GM18520 (cell line): Measurements from ENCODE around the gene RCAN2.

Source experiments
- ATAC-seq: cut with Tn5 transposase; IDR thresholded peaks from one replicate; pipeline ENCODE4 v1.9.1; 2021; ENCODE audit not compliant: unreplicated experiment

Gene RCAN2

DNA sequence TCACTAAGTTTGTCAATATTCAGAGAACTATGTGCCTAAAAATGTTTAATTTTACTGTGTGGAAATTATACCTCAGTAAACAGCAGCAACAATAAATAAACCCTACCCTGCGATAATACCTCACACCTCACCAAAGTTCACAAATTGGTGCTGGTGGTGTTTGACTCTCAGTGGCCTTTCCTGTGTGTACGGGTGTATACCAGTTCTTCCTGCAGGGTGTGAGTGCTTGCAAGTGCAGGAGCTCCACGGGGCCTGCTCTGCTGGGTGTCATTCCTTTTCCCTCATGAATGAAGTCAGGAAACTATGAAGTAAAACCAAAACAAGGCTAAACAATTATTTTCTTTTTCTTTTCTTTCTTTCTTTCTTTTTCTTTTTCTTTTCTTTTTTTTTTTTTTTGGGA lies 316.3 kb downstream of the RCAN2 start:
- no peak for ATAC-seq

DNA sequence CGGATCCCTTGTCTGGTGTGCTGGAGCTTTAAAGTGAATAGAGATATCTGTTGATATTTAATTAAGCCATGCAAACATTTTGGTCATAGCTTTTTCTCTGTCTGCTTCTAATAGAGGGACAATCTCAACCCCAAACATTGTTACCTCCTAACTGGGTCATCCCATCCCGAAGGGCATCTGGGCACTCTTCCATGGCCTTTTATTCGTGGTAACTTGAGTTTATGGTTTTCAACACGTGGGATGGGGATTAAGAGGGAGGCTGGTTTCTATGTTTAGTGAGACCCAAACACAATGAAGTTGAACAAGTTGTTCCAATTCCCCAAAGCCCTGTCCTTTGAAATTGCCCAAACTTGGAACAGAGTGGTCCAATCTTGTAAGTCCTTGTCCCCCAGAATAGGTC lies 319.1 kb downstream of the RCAN2 start:
- ATAC-seq, result no peak
